ENCODE measurements around the gene PSME2. TPM values are rescaled to one million over a fixed set of nuclear protein-coding genes. Genes with fewer than 3 reads are reported as not detected.

Gene PSME2
- polyA plus RNA-seq, 1 donor (not counting 4 experiments of a cell fraction or from before 2014, with no cell fraction given) = 158 TPM

DNA sequence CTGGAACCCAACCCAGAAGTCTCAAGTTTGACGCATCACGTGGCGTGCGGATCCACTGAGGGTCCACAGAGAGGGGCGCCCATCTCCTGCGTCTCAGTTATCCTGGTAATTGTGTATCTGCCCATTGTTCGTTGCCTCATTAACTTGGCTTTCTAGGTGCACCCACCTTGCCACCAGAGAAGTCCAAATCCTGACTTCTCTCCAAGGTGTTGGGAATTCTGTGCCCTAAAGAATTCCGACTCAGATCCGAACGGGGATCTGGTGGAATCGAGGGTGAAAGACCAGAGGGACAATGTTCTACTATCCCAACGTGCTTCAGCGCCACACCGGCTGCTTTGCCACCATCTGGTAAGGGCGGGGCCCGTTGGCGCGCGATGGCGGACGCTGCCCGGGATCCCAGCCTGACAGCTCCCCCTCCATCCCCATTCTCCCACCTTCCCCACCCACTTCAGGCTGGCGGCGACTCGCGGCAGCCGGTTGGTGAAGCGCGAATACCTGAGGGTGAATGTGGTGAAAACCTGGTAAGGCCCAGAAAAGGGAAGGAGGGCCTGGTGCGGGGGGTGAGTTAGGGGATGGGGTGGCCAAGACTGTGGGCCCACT, 26.0 kb upstream of the PSME2 start:
- DNase-seq (ENCODE audit: low read depth, low spot score) = no peak

GRCh38 chr14:24171422-24172260, 25.2 kb upstream of the PSME2 start, which contains the start of gene REC8:
TSS of gene REC8 (plus strand) at chr14:24172080. CDS start at chr14:24172553, 473 bp downstream.
- DNase-seq (ENCODE audit: low read depth, low spot score) = no peak
- no peaks in the 10 kb centered on the region for H3K9me3 ChIP-seq (ENCODE audit: control insufficient read depth, low read depth, low read length)
- no peak for FAIRE-seq
- H3K4me1 ChIP-seq (ENCODE audit: control insufficient read depth, extremely low read depth, insufficient read depth, low read length) = no peaks in the 10 kb centered on the region
- dilution Hi-C loops (cut with MboI; ENCODE audit: extremely low pct_ligation_motif_present, low sequenced_read_pairs) = no loop called here
- no peak within 1 kb of the TSS for H3K27ac ChIP-seq (ENCODE audit: control insufficient read depth, insufficient read depth, low read length)
- no peaks in the 10 kb centered on the region for H4K20me1 ChIP-seq (ENCODE audit: control insufficient read depth, extremely low read depth, insufficient read depth, low read length)
- no peaks in the 10 kb centered on the region for H3K9me1 ChIP-seq (ENCODE audit: control insufficient read depth, extremely low read depth, insufficient read depth, low read length)
- H3K9ac ChIP-seq (ENCODE audit: control insufficient read depth, extremely low read depth, insufficient read depth, low read length) = no peak within 1 kb of the TSS
- H3K4me2 ChIP-seq (ENCODE audit: control insufficient read depth, extremely low read depth, insufficient read depth, low read depth, low read length) = no peak within 1 kb of the TSS
- peaks cover 9 to 31% of the 10 kb centered on the region in 2 experiments for H3K36me3 ChIP-seq (ENCODE audit: control insufficient read depth in 2 of 2, extremely low read depth in 1 of 2, insufficient read depth in 2 of 2, low read length in 2 of 2)
- TF ChIP-seq EZH2 (IDR thresholded peaks at IDR 0.05; ENCODE audit: low read length) (no peak), CTCF (optimal IDR thresholded peaks at IDR 0.05 in 1 of 3, IDR thresholded peaks at IDR 0.05 in 1 of 3, conservative IDR thresholded peaks at IDR 0.05 in 1 of 3; ENCODE audit: extremely low read depth in 1 of 3, insufficient read depth in 2 of 3, low read length in 3 of 3) (no peak)
- no peaks in the 10 kb centered on the region for H3K79me2 ChIP-seq (ENCODE audit: control insufficient read depth, insufficient read depth, low read length)
- no peak within 1 kb of the TSS for H3K4me3 ChIP-seq (ENCODE audit: control insufficient read depth in 2 of 3, extremely low read depth in 1 of 3, insufficient read depth in 2 of 3, low read depth in 1 of 3, low read length in 3 of 3)
- H3K27me3 ChIP-seq (ENCODE audit: control insufficient read depth, extremely low read depth, insufficient read depth, low read length) = no peaks in the 10 kb centered on the region
- no peak within 1 kb of the TSS for H2AFZ ChIP-seq (ENCODE audit: control insufficient read depth, low read length)

More for the DNA sequence above, 26.0 kb upstream of the PSME2 start:
- H3K4me3 ChIP-seq (ENCODE audit: control insufficient read depth in 2 of 3, extremely low read depth in 1 of 3, insufficient read depth in 2 of 3, low read depth in 1 of 3, low read length in 3 of 3) = no peak overlapping the region
- dilution Hi-C loops (cut with MboI; ENCODE audit: extremely low pct_ligation_motif_present, low sequenced_read_pairs) = no loop called here
- no peak for FAIRE-seq
- peaks cover 9 to 34% of the 10 kb centered on the region in 2 experiments for H3K36me3 ChIP-seq (ENCODE audit: control insufficient read depth in 2 of 2, extremely low read depth in 1 of 2, insufficient read depth in 2 of 2, low read length in 2 of 2)
- no peak for TF ChIP-seq EZH2 (IDR thresholded peaks at IDR 0.05; ENCODE audit: low read length)
- TF ChIP-seq CTCF (optimal IDR thresholded peaks at IDR 0.05 in 1 of 3, IDR thresholded peaks at IDR 0.05 in 1 of 3, conservative IDR thresholded peaks at IDR 0.05 in 1 of 3; ENCODE audit: extremely low read depth in 1 of 3, insufficient read depth in 2 of 3, low read length in 3 of 3) = no peak
- H3K4me1 ChIP-seq (ENCODE audit: control insufficient read depth, extremely low read depth, insufficient read depth, low read length) = no peaks in the 10 kb centered on the region
- no peaks in the 10 kb centered on the region for H3K27me3 ChIP-seq (ENCODE audit: control insufficient read depth, extremely low read depth, insufficient read depth, low read length)
- no peaks in the 10 kb centered on the region for H3K79me2 ChIP-seq (ENCODE audit: control insufficient read depth, insufficient read depth, low read length)
- H3K9me1 ChIP-seq (ENCODE audit: control insufficient read depth, extremely low read depth, insufficient read depth, low read length) = no peaks in the 10 kb centered on the region
- H3K9me3 ChIP-seq (ENCODE audit: control insufficient read depth, low read depth, low read length) = no peaks in the 10 kb centered on the region
- no peak overlapping the region for H3K4me2 ChIP-seq (ENCODE audit: control insufficient read depth, extremely low read depth, insufficient read depth, low read depth, low read length)
- no peak overlapping the region for H3K9ac ChIP-seq (ENCODE audit: control insufficient read depth, extremely low read depth, insufficient read depth, low read length)
- H2AFZ ChIP-seq (ENCODE audit: control insufficient read depth, low read length) = no peak overlapping the region
- no peaks in the 10 kb centered on the region for H4K20me1 ChIP-seq (ENCODE audit: control insufficient read depth, extremely low read depth, insufficient read depth, low read length)
- no peak overlapping the region for H3K27ac ChIP-seq (ENCODE audit: control insufficient read depth, insufficient read depth, low read length)
